B cell (primary cell): ENCODE results near the gene CDK5RAP2. TPM values are rescaled to one million over a fixed set of nuclear protein-coding genes. Genes with fewer than 3 reads are reported as not detected.
A peak's percentile ranks its signal among the peaks of the same experiment; 100 is the strongest.

ENCODE experiments used
- ATAC-seq: fragments of 200-7000 bp; cut with Tn5 transposase; one replicate; pipeline ENCODE4 v1.10.0; 2021; ENCODE audit warnings: low read depth, mild to moderate bottlenecking, moderate number of reproducible peaks, moderate library complexity
- CTCF ChIA-PET: fragments of 350-600 bp; sonication (Branson Sonifier 250); formaldehyde crosslinking; loops from one replicate; lab custom pipeline; 2021; ENCODE audit warnings: antibody characterized with exemption, inconsistent platforms; lab: Charles Lee
- POLR2A ChIA-PET: fragments of 350-600 bp; sonication (Branson Sonifier 250); formaldehyde crosslinking; loops from one replicate; lab custom pipeline; 2021; ENCODE audit warnings: antibody characterized with exemption; lab: Charles Lee
- DNase-seq: peaks from one replicate; pipeline ENCODE4 v3.0.0; 2013
- H2AFZ ChIP-seq: 2 replicates; pipeline ENCODE4 v1.6.1; 2012; ENCODE audit warnings: mild to moderate bottlenecking, low read depth, low read length; ENCODE audit not compliant: insufficient read depth, poor library complexity, severe bottlenecking
- H3K27ac ChIP-seq, 2 donors: 1 replicate in 1 of 2; 2 replicates in 1 of 2; pipeline ENCODE4 v1.5.1; 2012 to 2013; ENCODE audit warnings: low read length in 2 of 2, mild to moderate bottlenecking in 2 of 2, moderate library complexity in 1 of 2
- H3K27me3 ChIP-seq, 4 experiments: fragments of 200-600 bp in 1 of 4; sonication (generic) in 1 of 4; replicated peaks in 1 of 4; 1 replicate in 2 of 4; 2 replicates in 2 of 4; pipeline versions ENCODE4 v1.6.1 to v1.7.0; 2013 to 2016; ENCODE audit warnings: low read length in 3 of 4, mild to moderate bottlenecking in 2 of 4, mixed read lengths in 1 of 4, moderate library complexity in 1 of 4; ENCODE audit not compliant: insufficient read depth in 4 of 4, control insufficient read depth in 3 of 4; ENCODE audit errors: control extremely low read depth in 1 of 4
- H3K36me3 ChIP-seq, 2 experiments: replicated peaks in 1 of 2; 1 replicate in 1 of 2; 2 replicates in 1 of 2; pipeline versions ENCODE4 v1.6.1 to v1.7.1; 2013; ENCODE audit warnings: low read length in 1 of 2; ENCODE audit not compliant: insufficient read depth in 2 of 2, control insufficient read depth in 1 of 2; ENCODE audit errors: control extremely low read depth in 1 of 2, extremely low read depth in 1 of 2
- H3K4me1 ChIP-seq, 2 donors: fragments of 200-600 bp in 1 of 2; sonication (generic) in 1 of 2; 1 replicate in 1 of 2; 2 replicates in 1 of 2; pipeline versions ENCODE4 v1.5.1 to v1.6.1; 2013 to 2017; ENCODE audit warnings: low read length in 2 of 2; ENCODE audit not compliant: control insufficient read depth in 2 of 2, insufficient read depth in 2 of 2
- H3K4me2 ChIP-seq: replicated peaks from 2 replicates; pipeline ENCODE3; 2012; ENCODE audit warnings: mild to moderate bottlenecking, low read depth, low read length; ENCODE audit not compliant: poor library complexity, severe bottlenecking
- H3K4me3 ChIP-seq, 5 experiments: fragments of 200-600 bp in 1 of 5; sonication (generic) in 1 of 5; 1 replicate in 3 of 5; 2 replicates in 2 of 5; pipeline versions ENCODE4 v1.5.1 to v1.7.0; 2011 to 2016; ENCODE audit warnings: low read length in 4 of 5, mild to moderate bottlenecking in 4 of 5, low read depth in 2 of 5, control low read depth in 1 of 5, moderate library complexity in 1 of 5; ENCODE audit not compliant: insufficient read depth in 1 of 5; ENCODE audit errors: control extremely low read depth in 1 of 5, extremely low read depth in 1 of 5
- H3K79me2 ChIP-seq: fragments of 200-600 bp; sonication (generic); one replicate; pipeline ENCODE4 v1.6.0; 2016; ENCODE audit warnings: low read length; ENCODE audit not compliant: control insufficient read depth, insufficient read depth
- H3K9ac ChIP-seq: fragments of 200-600 bp; sonication (generic); 2 replicates; pipeline ENCODE4 v1.6.1; 2017; ENCODE audit warnings: mild to moderate bottlenecking, low read length, moderate library complexity
- H3K9me3 ChIP-seq, 3 donors: one replicate each; pipeline versions ENCODE4 v1.6.1 to v1.7.1; 2013; ENCODE audit warnings: low read length in 2 of 3; ENCODE audit not compliant: control insufficient read depth in 2 of 3, insufficient read depth in 1 of 3; ENCODE audit errors: control extremely low read depth in 1 of 3
- H4K20me1 ChIP-seq: 2 replicates; pipeline ENCODE4 v1.6.0; 2012; ENCODE audit warnings: mild to moderate bottlenecking, low read length; ENCODE audit not compliant: insufficient read depth, control insufficient read depth, poor library complexity, severe bottlenecking
- H3K27ac Mint-ChIP-seq: one replicate; pipeline ENCODE4 v1.8.0; 2021; ENCODE audit warnings: mixed read lengths
- H3K27me3 Mint-ChIP-seq: one replicate; pipeline ENCODE4 v1.8.0; 2021; ENCODE audit warnings: mixed read lengths
- H3K4me1 Mint-ChIP-seq: one replicate; pipeline ENCODE4 v1.8.0; 2021; ENCODE audit warnings: mixed read lengths
- H3K4me3 Mint-ChIP-seq: one replicate; pipeline ENCODE4 v1.8.0; 2021; ENCODE audit warnings: mixed read lengths
- H3K9me3 Mint-ChIP-seq: one replicate; pipeline ENCODE4 v1.8.0; 2022; ENCODE audit warnings: mixed read lengths; ENCODE audit not compliant: insufficient read depth
- EZH2 ChIP-seq: IDR thresholded peaks from 2 replicates; pipeline ENCODE4 v1.6.1; 2012; ENCODE audit warnings: borderline replicate concordance, low read depth, mild to moderate bottlenecking, moderate library complexity, low read length; ENCODE audit not compliant: insufficient read depth, poor library complexity, severe bottlenecking
- WGBS: methylation state at CpG from one replicate; pipeline ENCODE4 v1.1.5; 2013; ENCODE audit warnings: missing lambda C conversion rate; ENCODE audit not compliant: insufficient coverage; 5-methylcytosine and 5-hydroxymethylcytosine counted together
- intact Hi-C: fragments of 100-400 bp; cut with micrococcal nuclease; formaldehyde crosslinking; loops from one replicate; pipeline ENCODE4 v1.10.0; 2022
- polyA plus RNA-seq: library from polyadenylated mRNA; depleted of rRNA; stranded (reverse); fragments of >200 nt; gene quantifications from 2 replicates; pipeline ENCODE4 v1.2.3, GENCODE V29; 2012
- total RNA-seq, 2 donors: library from RNA; stranded (reverse); fragments of 120-200 nt in 1 of 2; gene quantifications; 1 replicate in 1 of 2; 2 replicates in 1 of 2; pipeline versions ENCODE4 v1.2.3 to v1.2.4, GENCODE V29; 2013 to 2022
- TF ChIP-seq, protein P1 (sequence below): fragments of 200-600 bp; IDR thresholded peaks from one replicate; pipeline ENCODE4 v1.8.0; 2022; ENCODE audit warnings: antibody characterized with exemption, mild to moderate bottlenecking

Gene CDK5RAP2
- total and polyA plus RNA-seq, 2 donors (not counting 1 experiment from before 2014, with no cell fraction given) = 31.3 to 122 TPM

DNA sequence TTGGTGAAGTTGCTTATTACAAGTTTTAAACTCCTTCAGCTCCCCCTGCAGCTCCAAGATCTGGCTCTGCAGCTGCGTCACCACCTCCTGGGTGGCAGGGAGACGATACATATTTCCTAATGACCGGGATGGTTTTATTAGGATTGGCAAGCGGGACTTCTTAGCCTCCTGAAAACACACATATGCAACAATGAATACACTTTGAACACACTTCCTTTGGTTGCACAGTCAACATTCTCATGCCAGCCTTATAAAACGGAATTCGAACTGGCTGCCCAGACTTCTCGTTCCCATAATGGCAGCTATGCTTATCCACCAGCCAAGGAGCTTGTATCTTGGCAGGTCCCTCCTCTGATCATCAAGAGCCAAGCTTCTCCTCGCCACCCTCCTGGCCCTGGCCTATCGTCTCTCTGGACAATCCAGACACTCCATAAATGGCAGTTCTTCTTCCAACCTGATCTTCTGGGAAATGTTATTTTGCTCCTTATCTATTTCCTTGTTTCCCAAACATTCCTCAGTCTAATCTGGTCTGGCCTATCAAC lies 131.9 kb downstream of the CDK5RAP2 start:
- Mint-ChIP-seq H3K27me3 (no peaks in the 10 kb centered on the region), H3K4me3 (no peak overlapping the region), H3K9me3 (peaks cover 4% of the 10 kb centered on the region), H3K27ac (no peak overlapping the region), H3K4me1 (peaks cover 5% of the 10 kb centered on the region)
- 99% methylated on average over 7 of the region's 9 CpGs for WGBS
- Histone ChIP-seq H3K27ac (no peak overlapping the region), H3K4me2 (no peak overlapping the region), H3K9me3 (no peaks in the 10 kb centered on the region), H3K79me2 (no peaks in the 10 kb centered on the region), H3K4me1 (peaks cover 11 to 21% of the 10 kb centered on the region in 2 donors), H4K20me1 (no peaks in the 10 kb centered on the region), H2AFZ (no peak overlapping the region), H3K4me3 (no peak overlapping the region), H3K27me3 (no peaks in the 10 kb centered on the region), H3K36me3 (peaks cover 3 to 73% of the 10 kb centered on the region in 2 experiments), H3K9ac (no peak overlapping the region)
- ATAC-seq (no peak), DNase-seq (no peak)
- TF ChIP-seq, protein P1, sequence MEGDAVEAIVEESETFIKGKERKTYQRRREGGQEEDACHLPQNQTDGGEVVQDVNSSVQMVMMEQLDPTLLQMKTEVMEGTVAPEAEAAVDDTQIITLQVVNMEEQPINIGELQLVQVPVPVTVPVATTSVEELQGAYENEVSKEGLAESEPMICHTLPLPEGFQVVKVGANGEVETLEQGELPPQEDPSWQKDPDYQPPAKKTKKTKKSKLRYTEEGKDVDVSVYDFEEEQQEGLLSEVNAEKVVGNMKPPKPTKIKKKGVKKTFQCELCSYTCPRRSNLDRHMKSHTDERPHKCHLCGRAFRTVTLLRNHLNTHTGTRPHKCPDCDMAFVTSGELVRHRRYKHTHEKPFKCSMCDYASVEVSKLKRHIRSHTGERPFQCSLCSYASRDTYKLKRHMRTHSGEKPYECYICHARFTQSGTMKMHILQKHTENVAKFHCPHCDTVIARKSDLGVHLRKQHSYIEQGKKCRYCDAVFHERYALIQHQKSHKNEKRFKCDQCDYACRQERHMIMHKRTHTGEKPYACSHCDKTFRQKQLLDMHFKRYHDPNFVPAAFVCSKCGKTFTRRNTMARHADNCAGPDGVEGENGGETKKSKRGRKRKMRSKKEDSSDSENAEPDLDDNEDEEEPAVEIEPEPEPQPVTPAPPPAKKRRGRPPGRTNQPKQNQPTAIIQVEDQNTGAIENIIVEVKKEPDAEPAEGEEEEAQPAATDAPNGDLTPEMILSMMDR = no peak
- no peak for TF ChIP-seq EZH2
- ChIA-PET POLR2A (no interaction called here), CTCF (no interaction called here)
- intact Hi-C loops = no loop called here

DNA sequence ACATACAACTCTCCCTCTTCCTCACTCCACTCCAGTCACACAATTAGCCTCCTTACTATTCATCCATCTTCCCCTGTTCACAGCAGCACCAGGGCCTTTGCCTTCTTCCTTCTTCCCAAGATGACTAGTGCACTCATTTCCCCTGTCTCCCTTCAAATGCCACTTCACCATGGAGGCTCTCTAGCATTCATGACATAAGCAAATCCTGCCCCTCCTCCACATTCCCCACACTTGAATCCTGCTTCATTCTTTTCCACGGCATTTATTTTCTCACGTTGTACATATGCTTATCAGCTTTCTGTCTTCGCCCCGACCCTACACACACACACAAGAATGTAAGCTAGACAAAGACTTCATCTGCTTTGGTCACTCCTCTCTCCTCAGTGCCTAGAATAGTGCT lies 133.3 kb downstream of the CDK5RAP2 start:
- ATAC-seq (no peak), DNase-seq (no peak)
- peak overlapping the region in 1 of 2 donors; percentile 1 for H3K27ac ChIP-seq
- CTCF ChIA-PET = no interaction called here
- no peak overlapping the region for H3K4me3 ChIP-seq
- H3K4me2 ChIP-seq = no peak overlapping the region
- H4K20me1 ChIP-seq = no peaks in the 10 kb centered on the region
- H3K9ac ChIP-seq = no peak overlapping the region
- no peaks in the 10 kb centered on the region for H3K27me3 ChIP-seq
- peaks cover 16% of the 10 kb centered on the region for H3K4me1 Mint-ChIP-seq
- no peaks in the 10 kb centered on the region for H3K27me3 Mint-ChIP-seq
- WGBS = no CpG with 5 or more reads among the region's 4 CpGs
- no peak overlapping the region for H3K27ac Mint-ChIP-seq
- no peaks in the 10 kb centered on the region for H3K9me3 ChIP-seq
- peaks cover 11 to 24% of the 10 kb centered on the region in 2 donors for H3K4me1 ChIP-seq
- peaks cover 0 to 75% of the 10 kb centered on the region in 2 experiments for H3K36me3 ChIP-seq
- POLR2A ChIA-PET = no interaction called here
- no peak overlapping the region for H2AFZ ChIP-seq
- TF ChIP-seq, protein P1 = no peak
- TF ChIP-seq EZH2 = no peak
- peak overlapping the region; percentile 10 for H3K4me3 Mint-ChIP-seq
- intact Hi-C loops = no loop called here
- H3K9me3 Mint-ChIP-seq = peaks cover 4% of the 10 kb centered on the region
- no peaks in the 10 kb centered on the region for H3K79me2 ChIP-seq
